Fibroblast of the aortic adventitia (primary cell): Measurements from ENCODE around the gene ZFPM1. TPM values are rescaled to one million over a fixed set of nuclear protein-coding genes. Genes with fewer than 3 reads are reported as not detected.

ENCODE experiments used
- DNase-seq: peaks from one replicate; pipeline ENCODE4 v3.0.0-alpha.2; 2010; ENCODE audit warnings: low read depth
- H3K4me3 ChIP-seq: 2 replicates; pipeline ENCODE4 v1.5.1; 2011; ENCODE audit warnings: low read depth, mild to moderate bottlenecking, control low read depth, low read length, moderate library complexity
- small RNA-seq: library from RNA; depleted of rRNA; stranded (forward); fragments of <200 nt; gene quantifications from one replicate; pipeline ENCODE3, GENCODE V24; 2012
- total RNA-seq: library from RNA; depleted of rRNA; stranded (reverse); fragments of >200 nt; gene quantifications from 2 replicates; pipeline ENCODE4 v1.2.3, GENCODE V29; 2012; ENCODE audit warnings: low replicate concordance
- TF ChIP-seq, protein P1 (sequence below): IDR thresholded peaks from 2 replicates; pipeline ENCODE4 v1.5.1; 2011; ENCODE audit warnings: mild to moderate bottlenecking, low read length, control low read depth, inconsistent platforms; ENCODE audit not compliant: insufficient read depth

ZFPM1 gene
- total RNA-seq, 1 donor, result 4.2 TPM

DNA sequence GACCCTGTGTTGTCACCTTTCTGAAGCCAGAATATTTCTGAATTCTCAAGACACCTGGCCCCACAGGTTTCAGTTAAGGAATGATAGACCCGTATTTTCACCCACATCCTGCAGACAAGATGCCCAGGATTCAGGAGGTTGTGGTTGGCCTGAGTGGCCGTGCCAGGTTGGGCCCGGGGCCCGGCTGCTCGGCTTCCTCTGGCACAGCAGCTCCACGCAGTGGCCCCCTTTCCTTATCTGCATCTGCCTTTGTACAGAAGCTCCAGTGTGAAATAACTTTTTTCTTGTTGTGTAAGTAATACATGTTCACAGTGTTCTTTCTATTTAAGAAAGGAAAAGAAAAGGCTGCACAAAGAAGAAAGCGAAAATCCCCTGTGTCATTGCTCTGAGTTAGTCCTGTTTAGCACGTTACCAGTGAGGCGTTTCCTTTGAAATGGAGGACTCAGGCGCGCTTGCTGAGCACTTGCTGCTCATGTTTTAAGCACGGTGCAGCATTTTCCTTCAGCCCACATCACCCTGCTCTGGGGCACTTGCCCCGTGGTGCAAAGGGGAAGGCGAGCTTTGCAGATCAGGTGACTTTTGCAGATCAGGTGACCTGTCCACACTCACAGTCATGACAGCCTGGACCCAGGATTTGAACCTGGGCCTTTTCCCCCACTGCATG, 130.0 kb downstream of the ZFPM1 start:
- DNase-seq, result no peak
- H3K4me3 ChIP-seq, result no peak overlapping the region
- TF ChIP-seq, protein P1, sequence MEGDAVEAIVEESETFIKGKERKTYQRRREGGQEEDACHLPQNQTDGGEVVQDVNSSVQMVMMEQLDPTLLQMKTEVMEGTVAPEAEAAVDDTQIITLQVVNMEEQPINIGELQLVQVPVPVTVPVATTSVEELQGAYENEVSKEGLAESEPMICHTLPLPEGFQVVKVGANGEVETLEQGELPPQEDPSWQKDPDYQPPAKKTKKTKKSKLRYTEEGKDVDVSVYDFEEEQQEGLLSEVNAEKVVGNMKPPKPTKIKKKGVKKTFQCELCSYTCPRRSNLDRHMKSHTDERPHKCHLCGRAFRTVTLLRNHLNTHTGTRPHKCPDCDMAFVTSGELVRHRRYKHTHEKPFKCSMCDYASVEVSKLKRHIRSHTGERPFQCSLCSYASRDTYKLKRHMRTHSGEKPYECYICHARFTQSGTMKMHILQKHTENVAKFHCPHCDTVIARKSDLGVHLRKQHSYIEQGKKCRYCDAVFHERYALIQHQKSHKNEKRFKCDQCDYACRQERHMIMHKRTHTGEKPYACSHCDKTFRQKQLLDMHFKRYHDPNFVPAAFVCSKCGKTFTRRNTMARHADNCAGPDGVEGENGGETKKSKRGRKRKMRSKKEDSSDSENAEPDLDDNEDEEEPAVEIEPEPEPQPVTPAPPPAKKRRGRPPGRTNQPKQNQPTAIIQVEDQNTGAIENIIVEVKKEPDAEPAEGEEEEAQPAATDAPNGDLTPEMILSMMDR, result no peak

DNA sequence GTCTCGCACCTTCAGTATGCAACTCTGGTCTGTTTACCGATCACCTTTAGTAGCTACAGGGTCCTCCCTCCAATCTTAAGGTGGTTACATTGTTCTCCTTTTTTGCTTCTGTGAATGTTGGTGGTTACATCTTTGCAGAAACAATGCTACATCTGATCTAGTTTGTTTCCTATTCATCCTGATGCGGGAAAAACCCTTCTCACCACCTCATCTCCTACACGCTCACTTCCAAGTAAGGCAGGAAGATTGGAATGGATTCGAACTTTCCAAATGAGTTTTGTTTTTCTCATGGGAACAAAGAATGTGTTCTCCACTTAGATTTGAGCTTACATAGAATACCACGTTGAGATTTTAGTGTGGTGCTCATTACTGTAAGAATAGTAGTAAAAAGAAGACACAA, 131.6 kb downstream of the ZFPM1 start:
- no peak overlapping the region for H3K4me3 ChIP-seq
- no peak for DNase-seq
- TF ChIP-seq, protein P1, result no peak

DNA sequence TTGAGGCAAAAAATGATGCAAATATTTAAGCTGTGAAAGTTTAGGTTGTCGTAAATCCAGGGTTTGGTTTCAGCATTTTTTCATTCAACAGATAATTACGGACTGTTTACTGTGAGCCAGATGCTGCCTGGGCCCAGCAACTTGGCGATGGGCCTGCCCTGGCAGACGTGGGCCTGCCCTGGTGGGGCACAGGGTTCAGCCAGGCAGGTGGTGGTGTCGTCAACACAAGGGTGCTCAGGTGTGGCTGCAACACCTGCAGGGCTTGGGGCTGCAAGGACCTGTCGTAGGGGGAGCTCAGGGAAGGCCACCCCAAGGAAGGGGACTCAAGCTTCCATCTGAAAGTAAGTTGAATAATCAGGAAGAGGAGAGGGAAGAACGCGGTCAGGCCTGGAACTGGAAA, 132.2 kb downstream of the ZFPM1 start:
- no peak for DNase-seq
- no peak overlapping the region for H3K4me3 ChIP-seq
- TF ChIP-seq, protein P1, result no peak

DNA sequence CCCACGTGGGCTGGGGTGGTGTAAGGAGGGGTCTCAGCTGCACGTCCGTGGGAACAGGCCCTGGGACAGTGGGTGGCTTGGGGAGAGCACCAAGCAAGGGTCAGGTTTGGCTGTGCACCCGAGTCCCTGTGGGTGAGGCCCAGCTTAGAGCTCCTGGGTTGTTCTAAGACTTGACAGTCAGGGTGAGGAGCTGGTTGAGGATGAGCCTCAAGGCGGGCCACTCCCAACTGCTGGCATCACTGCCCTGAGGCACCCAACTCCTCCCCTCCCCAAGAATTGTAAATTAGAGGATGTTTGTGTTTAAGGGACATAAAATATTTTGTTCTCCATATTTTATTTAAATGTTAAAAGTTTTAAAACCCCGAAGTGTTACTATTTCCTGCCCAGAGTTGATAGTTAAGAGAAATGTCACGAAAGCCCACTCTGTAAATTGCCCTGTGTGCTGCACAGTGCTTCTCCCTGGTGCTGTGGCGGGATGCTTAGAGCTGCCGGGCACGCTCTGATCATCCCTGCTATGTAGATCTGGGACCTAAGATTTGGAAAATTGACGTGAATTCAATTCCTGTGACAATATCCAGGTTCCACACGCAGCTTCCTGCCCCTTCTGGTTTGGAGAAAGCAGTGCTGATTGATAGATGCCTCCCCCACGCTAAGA, 133.0 kb downstream of the ZFPM1 start:
- TF ChIP-seq, protein P1, result no peak
- H3K4me3 ChIP-seq, result no peak overlapping the region
- DNase-seq, result no peak

Small RNA genes within 50 kb of the gene (small RNA-seq; reads per million reads assigned to genes)
- gene MIR5189, result 0.38 reads per million

Other genes with a start within 250 kb of the ZFPM1 start
- gene ZNF469, start 70.3 kb upstream of the ZFPM1 start, total RNA-seq, result 5.8 and 7.0 TPM in 2 replicates
- 13.3 and 23.8 TPM in 2 replicates for gene ZC3H18, start 117.1 kb downstream of the ZFPM1 start, total RNA-seq
- gene IL17C, start 185.3 kb downstream of the ZFPM1 start, total RNA-seq, result not detected in 2 replicates
- 41.5 and 98.0 TPM in 2 replicates for gene CYBA, start 197.8 kb downstream of the ZFPM1 start, total RNA-seq
- 24.4 and 97.4 TPM in 2 replicates for gene MVD, start 209.8 kb downstream of the ZFPM1 start, total RNA-seq
- not detected in 2 replicates for gene SNAI3, start 233.2 kb downstream of the ZFPM1 start, total RNA-seq